DND-41 (cell line): Measurements from ENCODE around the gene CLEC18B.
"Not testable (repeated sequence)": the region's sequence is repeated elsewhere in the genome, so short reads cannot be mapped to it uniquely, and the experiment has no call there.

Experiments used
- ATAC-seq: fragments of 200-7000 bp; cut with Tn5 transposase; 3 replicates; pipeline ENCODE4 v1.9.1; 2021; ENCODE audit warnings: low read depth; ENCODE audit not compliant: insufficient read depth
- DNase-seq: peaks from one replicate; pipeline ENCODE4 v3.0.0-alpha.2; 2020
- H2AFZ ChIP-seq: 2 replicates; pipeline ENCODE4 v1.6.0; 2012; ENCODE audit warnings: low read depth, low read length
- H3K27ac ChIP-seq: 2 replicates; pipeline ENCODE4 v1.5.1; 2012; ENCODE audit warnings: low read length, inconsistent platforms
- H3K27me3 ChIP-seq: fragments of 200-600 bp; sonication (generic); 2 replicates; pipeline ENCODE4 v1.6.0; 2012; ENCODE audit warnings: low read length, mild to moderate bottlenecking, inconsistent platforms; ENCODE audit not compliant: insufficient read depth, poor library complexity
- H3K36me3 ChIP-seq: 2 replicates; pipeline ENCODE4 v1.5.1; 2012; ENCODE audit warnings: low read length, inconsistent platforms; ENCODE audit not compliant: insufficient read depth
- H3K4me1 ChIP-seq: 2 replicates; pipeline ENCODE4 v1.5.1; 2012; ENCODE audit warnings: mild to moderate bottlenecking, low read length; ENCODE audit not compliant: insufficient read depth
- H3K4me2 ChIP-seq: 2 replicates; pipeline ENCODE4 v1.6.0; 2012; ENCODE audit warnings: mild to moderate bottlenecking, moderate library complexity, low read length, inconsistent platforms; ENCODE audit not compliant: insufficient read depth
- H3K4me3 ChIP-seq, 2 experiments: fragments of 200-600 bp in 1 of 2; shearing (Covaris generic) in 1 of 2; 2 replicates each; pipeline ENCODE4 v1.5.1; 2012 to 2016; ENCODE audit warnings: inconsistent platforms in 2 of 2, low read length in 2 of 2, mild to moderate bottlenecking in 2 of 2, low read depth in 1 of 2, moderate library complexity in 1 of 2
- H3K79me2 ChIP-seq: 2 replicates; pipeline ENCODE4 v1.6.0; 2012; ENCODE audit warnings: low read length, inconsistent platforms; ENCODE audit not compliant: insufficient read depth
- H3K9ac ChIP-seq: 2 replicates; pipeline ENCODE4 v1.6.0; 2012; ENCODE audit warnings: low read depth, mild to moderate bottlenecking, inconsistent platforms, low read length, moderate library complexity
- H3K9me3 ChIP-seq: 2 replicates; pipeline ENCODE4 v1.5.1; 2012; ENCODE audit warnings: low read length, moderate library complexity, mild to moderate bottlenecking, inconsistent platforms; ENCODE audit not compliant: insufficient read depth, severe bottlenecking
- H4K20me1 ChIP-seq: 2 replicates; pipeline ENCODE4 v1.6.0; 2012; ENCODE audit warnings: low read length; ENCODE audit not compliant: insufficient read depth
- CTCF ChIP-seq: IDR thresholded peaks from 2 replicates; pipeline ENCODE4 v1.5.1; 2012; ENCODE audit warnings: borderline replicate concordance, low read length, moderate library complexity, mild to moderate bottlenecking; ENCODE audit not compliant: poor library complexity, severe bottlenecking; ENCODE audit errors: extremely low read depth
- EZH2 ChIP-seq: IDR thresholded peaks from 3 replicates; pipeline ENCODE4 v1.6.1; 2012; ENCODE audit warnings: borderline replicate concordance, low read depth, mild to moderate bottlenecking, moderate library complexity, low read length, inconsistent platforms; ENCODE audit not compliant: severe bottlenecking

The CLEC18B gene

GRCh38 chr16:74391454-74392050 is 29.7 kb downstream of the CLEC18B start:
- ATAC-seq, H3K4me2 ChIP-seq, H3K79me2 ChIP-seq, H4K20me1 ChIP-seq, H3K4me1 ChIP-seq, H3K9ac ChIP-seq, H3K9me3 ChIP-seq, H3K36me3 ChIP-seq, H3K27me3 ChIP-seq, H3K4me3 ChIP-seq, DNase-seq, H2AFZ ChIP-seq, H3K27ac ChIP-seq: not testable (repeated sequence)

DNA sequence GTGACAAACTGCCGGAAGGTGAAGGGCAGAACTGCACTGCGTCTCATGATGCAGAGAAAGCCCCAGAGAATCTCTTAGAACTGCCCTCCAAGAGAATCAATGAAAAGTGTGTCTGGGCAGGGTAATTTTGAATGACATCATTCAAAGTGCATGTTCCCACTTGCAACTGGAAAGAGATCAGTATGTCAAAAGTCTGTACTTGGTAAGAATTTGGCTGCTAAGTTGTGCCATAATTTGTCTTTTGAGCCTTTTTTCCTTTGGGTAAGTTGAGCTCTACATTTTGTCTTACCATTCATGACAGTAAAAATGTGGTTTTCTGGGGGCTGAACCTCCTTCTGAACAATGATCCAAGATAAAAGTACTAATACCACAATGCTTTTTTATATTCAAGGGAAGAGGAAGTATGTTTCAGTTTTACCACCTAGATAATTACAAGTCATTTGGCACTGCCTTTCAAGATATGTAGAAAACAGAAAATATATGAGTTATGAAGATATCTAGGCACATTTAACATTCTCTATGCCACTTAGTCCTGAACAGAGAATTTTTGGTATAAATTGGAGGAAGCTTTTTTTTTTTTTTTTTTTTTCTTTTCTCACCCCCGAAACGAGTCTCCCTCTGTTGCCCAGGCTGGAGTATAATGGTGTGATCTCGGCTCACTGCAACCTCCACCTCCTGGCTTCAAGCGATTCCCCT is 38.8 kb downstream of the CLEC18B start:
- not testable (repeated sequence) for H3K9ac ChIP-seq, H3K4me2 ChIP-seq, H3K4me3 ChIP-seq, DNase-seq, H4K20me1 ChIP-seq, H3K79me2 ChIP-seq, H2AFZ ChIP-seq, H3K27ac ChIP-seq, H3K9me3 ChIP-seq, H3K27me3 ChIP-seq, ATAC-seq, H3K36me3 ChIP-seq, H3K4me1 ChIP-seq

DNA sequence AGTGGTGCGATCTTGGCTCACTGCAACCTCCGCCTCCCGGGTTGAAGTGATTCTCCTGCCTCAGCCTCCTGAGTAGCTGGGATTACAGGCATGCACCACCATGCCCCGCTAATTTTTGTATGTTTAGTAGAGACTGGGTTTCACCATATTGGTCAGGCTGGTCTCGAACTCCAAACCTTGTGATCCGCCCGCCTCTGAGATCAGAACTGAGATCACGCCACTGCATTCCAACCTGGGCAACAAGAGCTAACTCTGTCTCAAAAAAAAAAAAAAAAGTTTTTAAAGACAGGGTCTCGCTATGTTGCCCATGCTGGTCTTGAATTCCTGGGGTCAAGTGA is 47.5 kb downstream of the CLEC18B start:
- H3K4me3 ChIP-seq, H3K79me2 ChIP-seq, H4K20me1 ChIP-seq, H3K9ac ChIP-seq, H3K4me1 ChIP-seq, DNase-seq, H3K9me3 ChIP-seq, H3K36me3 ChIP-seq, ATAC-seq, H3K27me3 ChIP-seq, H3K27ac ChIP-seq, H3K4me2 ChIP-seq, H2AFZ ChIP-seq: not testable (repeated sequence)

DNA sequence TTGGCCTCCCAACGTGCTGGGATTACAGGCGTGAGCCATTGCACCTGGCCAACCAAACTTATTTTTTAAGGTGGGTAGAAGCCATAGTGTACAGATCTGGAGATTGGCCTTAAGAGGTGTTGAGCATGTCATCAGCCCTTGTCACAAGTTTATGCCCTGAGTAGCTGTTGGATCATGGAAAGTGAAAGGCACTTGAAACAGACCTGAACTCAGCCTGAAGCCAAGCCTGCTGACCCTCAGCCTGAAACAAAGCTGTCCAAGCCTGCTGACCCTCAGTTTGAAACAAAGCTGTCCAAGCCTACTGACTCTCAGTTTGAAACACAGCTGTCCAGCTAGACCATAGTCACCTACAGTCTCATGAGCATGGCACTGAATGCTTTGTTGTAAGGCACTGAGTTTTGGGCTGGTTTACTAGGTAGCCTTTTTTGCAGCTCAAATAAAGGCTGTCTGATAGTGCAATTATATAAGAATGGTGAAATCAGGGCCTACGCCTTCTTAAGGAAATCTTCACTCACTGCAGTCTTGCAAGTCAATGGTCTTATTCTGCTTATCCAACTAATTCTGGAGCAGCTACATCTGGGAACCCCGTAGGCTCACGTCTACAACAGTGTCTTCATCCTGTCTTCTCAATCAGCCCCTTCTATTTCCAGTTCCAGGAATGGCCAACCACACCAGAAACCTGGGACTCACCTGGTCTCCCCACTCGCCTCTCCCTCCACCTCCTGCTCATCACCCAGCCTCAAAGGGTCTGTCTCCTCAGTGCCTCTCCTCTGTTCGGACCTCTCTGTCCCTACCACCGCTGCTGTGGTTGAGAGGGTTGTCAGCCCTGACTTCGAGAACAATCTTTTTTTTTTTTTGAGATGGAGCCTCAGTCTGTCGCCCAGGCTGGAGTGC is 48.1 kb downstream of the CLEC18B start:
- Histone ChIP-seq H3K27ac (no peak overlapping the region), H3K4me1 (peaks cover 5% of the 10 kb centered on the region), H3K4me2 (no peak overlapping the region), H2AFZ (no peak overlapping the region), H3K79me2 (peaks cover 2% of the 10 kb centered on the region; the same call in 1 of the 2 replicates), H3K9me3 (no peaks in the 10 kb centered on the region), H4K20me1 (no peaks in the 10 kb centered on the region), H3K27me3 (no peaks in the 10 kb centered on the region), H3K9ac (no peak overlapping the region), H3K36me3 (no peaks in the 10 kb centered on the region), H3K4me3 (no peak overlapping the region)
- DNase-seq = no peak
- ATAC-seq = no peak
- TF ChIP-seq EZH2 = no peak
- no peak for TF ChIP-seq CTCF
